Cerebellar cortex (tissue), 1 donor: ENCODE results near the gene CCL11.
A peak's percentile ranks its signal among the peaks of the same experiment; 100 is the strongest.
"Not testable (repeated sequence)": the region's sequence is repeated elsewhere in the genome, so short reads cannot be mapped to it uniquely, and the experiment has no call there.

Experiments used
- DNase-seq: peaks from one replicate; pipeline ENCODE4 v3.0.0-alpha.2; 2015; ENCODE audit warnings: low spot score

Gene CCL11

GRCh38 chr17:34307110-34307509, 21.6 kb downstream of the CCL11 start:
- DNase-seq, result no peak

GRCh38 chr17:34308371-34308770, 22.8 kb downstream of the CCL11 start:
- no peak for DNase-seq

- no peak for DNase-seq
Measured at GRCh38 chr17:34311291-34311690, 25.7 kb downstream of the CCL11 start.

- no peak for DNase-seq
Measured at GRCh38 chr17:34312080-34312479, 26.5 kb downstream of the CCL11 start.

- no peak for DNase-seq
Measured at GRCh38 chr17:34313164-34313563, 27.6 kb downstream of the CCL11 start.

- no peak for DNase-seq
Measured at GRCh38 chr17:34314279-34314678, 28.7 kb downstream of the CCL11 start.

- DNase-seq, result peak; percentile 5
Measured at GRCh38 chr17:34318474-34318873, 32.9 kb downstream of the CCL11 start.

GRCh38 chr17:34319039-34319483, 33.5 kb downstream of the CCL11 start, which contains the start of gene CCL8:
CCL8 (plus strand) TSS chr17:34319435; CDS start chr17:34319502, 67 bp downstream.
- no peak for DNase-seq

- DNase-seq, result no peak
Measured at GRCh38 chr17:34321964-34322363, 36.4 kb downstream of the CCL11 start.

GRCh38 chr17:34327580-34327979, 42.0 kb downstream of the CCL11 start:
- DNase-seq, result not testable (repeated sequence)

- DNase-seq, result no peak
Measured at GRCh38 chr17:34337701-34338100, 52.2 kb downstream of the CCL11 start.
